Renal cortex interstitium (tissue), 11 donors: ENCODE measurements around the gene AGBL1. TPM values are rescaled to one million over a fixed set of nuclear protein-coding genes. Genes with fewer than 3 reads are reported as not detected.
"Not testable (repeated sequence)": the region's sequence is repeated elsewhere in the genome, so short reads cannot be mapped to it uniquely, and the experiment has no call there.

Experiments used
- DNase-seq, 11 donors: peaks; one replicate each; pipeline ENCODE4 v3.0.0-alpha.2; 2013; ENCODE audit warnings: low read depth in 9 of 11, low spot score in 4 of 11; ENCODE audit errors: extremely low read depth in 1 of 11
- polyA plus RNA-seq, 3 donors: library from polyadenylated mRNA; unstranded; fragments of 120-200 nt; gene quantifications; one replicate each; pipeline ENCODE4 v1.2.1, GENCODE V29; 2013; ENCODE audit not compliant: insufficient read length in 3 of 3

Gene AGBL1
- polyA plus RNA-seq, 3 donors: 0.16 to 0.26 (median 0.17) TPM

- no peak for DNase-seq
These were observed 354.3 kb downstream of the AGBL1 start for GRCh38 chr15:86433983-86434382.

- no peak for DNase-seq
These were observed 359.9 kb downstream of the AGBL1 start for GRCh38 chr15:86439614-86440013.

- no peak for DNase-seq
These were observed 364.9 kb downstream of the AGBL1 start for GRCh38 chr15:86444527-86444926.

GRCh38 chr15:86445579-86446252, 366.0 kb downstream of the AGBL1 start:
- DNase-seq: no peak

- no peak for DNase-seq
These were observed 366.6 kb downstream of the AGBL1 start for GRCh38 chr15:86446253-86446640.

- DNase-seq: not testable (repeated sequence)
These were observed 385.9 kb downstream of the AGBL1 start for GRCh38 chr15:86465470-86466039.

GRCh38 chr15:86481720-86482119, 402.0 kb downstream of the AGBL1 start:
- no peak for DNase-seq

GRCh38 chr15:86483936-86484335, 404.3 kb downstream of the AGBL1 start:
- DNase-seq: no peak

GRCh38 chr15:86488046-86488445, 408.4 kb downstream of the AGBL1 start:
- DNase-seq: peak in 3 of 11 donors; percentile 2 to 7 (median 7)

GRCh38 chr15:86489981-86490380, 410.3 kb downstream of the AGBL1 start:
- DNase-seq: no peak

- DNase-seq: no peak
These were observed 411.4 kb downstream of the AGBL1 start for GRCh38 chr15:86491118-86491517.

GRCh38 chr15:86493884-86494283, 414.2 kb downstream of the AGBL1 start:
- no peak for DNase-seq

- no peak for DNase-seq
These were observed 414.8 kb downstream of the AGBL1 start for GRCh38 chr15:86494475-86494874.

GRCh38 chr15:86502301-86502700, 422.6 kb downstream of the AGBL1 start:
- no peak for DNase-seq

- DNase-seq: no peak
These were observed 426.3 kb downstream of the AGBL1 start for GRCh38 chr15:86505951-86506350.

- DNase-seq: no peak
These were observed 426.7 kb downstream of the AGBL1 start for GRCh38 chr15:86506401-86506800.

- no peak for DNase-seq
These were observed 436.0 kb downstream of the AGBL1 start for GRCh38 chr15:86515625-86516024.

- DNase-seq: no peak
These were observed 443.1 kb downstream of the AGBL1 start for GRCh38 chr15:86522721-86523120.

- no peak for DNase-seq
These were observed 447.4 kb downstream of the AGBL1 start for GRCh38 chr15:86526938-86527690.

GRCh38 chr15:86528094-86528493, 448.4 kb downstream of the AGBL1 start:
- DNase-seq: not testable (repeated sequence)
